Breast epithelium (tissue), 3 donors: ENCODE data around the gene KCNIP4.

ENCODE experiments used
- CTCF ChIP-seq, 3 donors: fragments of 450-650 bp; IDR thresholded peaks; one replicate each; pipeline ENCODE4 v1.5.1; 2016 to 2017; ENCODE audit warnings: antibody characterized with exemption in 3 of 3, mild to moderate bottlenecking in 3 of 3, moderate library complexity in 3 of 3
- POLR2A ChIP-seq: fragments of 450-650 bp; IDR thresholded peaks from one replicate; pipeline ENCODE4 v1.6.1; 2016; ENCODE audit warnings: antibody characterized with exemption, mild to moderate bottlenecking, moderate library complexity
- POLR2AphosphoS5 ChIP-seq, 3 donors: sonication (generic); formaldehyde crosslinking; IDR thresholded peaks; one replicate each; pipeline ENCODE4 v1.6.1; 2017; ENCODE audit warnings: antibody characterized with exemption in 3 of 3

- TF ChIP-seq POLR2AphosphoS5 (IDR thresholded peaks at IDR 0.05) (no peak), CTCF (IDR thresholded peaks at IDR 0.05) (no peak), POLR2A (no peak)
Measured at GRCh38 chr4:21276046-21276445, 672.5 kb downstream of the KCNIP4 start.
